SK-N-SH treated with all-trans-retinoic acid at 6 μM for 48 hours (cell line): ENCODE results near the gene ADRA2C.

Experiments
- ATAC-seq: fragments of 200-7000 bp; cut with Tn5 transposase; 3 replicates; pipeline ENCODE4 v1.9.1; 2020; ENCODE audit warnings: mild to moderate bottlenecking, moderate library complexity
- ARNTL ChIP-seq: fragments of 450-650 bp; formaldehyde crosslinking; IDR thresholded peaks from 2 replicates; pipeline ENCODE4 v1.5.0; 2020; ENCODE audit warnings: low read depth, mild to moderate bottlenecking, moderate library complexity, borderline replicate concordance
- BACH2 ChIP-seq: fragments of 250-450 bp; sonication (Bioruptor Pico); IDR thresholded peaks from 2 replicates; pipeline ENCODE4 v1.9.0; 2021; ENCODE audit warnings: mild to moderate bottlenecking, borderline replicate concordance
- CREB5 ChIP-seq: fragments of 250-450 bp; sonication (Bioruptor Pico); IDR thresholded peaks from 2 replicates; pipeline ENCODE4 v1.5.1; 2020; ENCODE audit warnings: low read depth, mild to moderate bottlenecking, moderate library complexity
- CSDC2 ChIP-seq: fragments of 250-450 bp; sonication (Bioruptor Pico); IDR thresholded peaks from 2 replicates; pipeline ENCODE4 v1.5.0; 2020; ENCODE audit warnings: mild to moderate bottlenecking, moderate library complexity
- CSRNP3 ChIP-seq: fragments of 250-450 bp; sonication (Bioruptor Pico); IDR thresholded peaks from 2 replicates; pipeline ENCODE4 v1.5.1; 2021; ENCODE audit warnings: mild to moderate bottlenecking, moderate library complexity
- ESRRG ChIP-seq: fragments of 250-450 bp; sonication (Bioruptor Pico); IDR thresholded peaks from 2 replicates; pipeline ENCODE4 v1.6.1; 2021; ENCODE audit warnings: mild to moderate bottlenecking
- GLIS3 ChIP-seq: fragments of 250-450 bp; sonication (Bioruptor Pico); IDR thresholded peaks from 2 replicates; pipeline ENCODE4 v1.5.0; 2020; ENCODE audit warnings: mild to moderate bottlenecking, moderate library complexity
- ISL1 ChIP-seq: fragments of 250-450 bp; sonication (Bioruptor Pico); IDR thresholded peaks from 2 replicates; pipeline ENCODE4 v2.1.2; 2022; ENCODE audit warnings: mild to moderate bottlenecking, moderate library complexity
- POU6F1 ChIP-seq: fragments of 250-450 bp; sonication (Bioruptor Pico); IDR thresholded peaks from 2 replicates; pipeline ENCODE4 v1.8.0; 2021; ENCODE audit warnings: low read depth, mild to moderate bottlenecking, moderate library complexity, borderline replicate concordance
- PPARA ChIP-seq: fragments of 250-450 bp; sonication (Bioruptor Pico); IDR thresholded peaks from 2 replicates; pipeline ENCODE4 v1.5.0; 2020; ENCODE audit warnings: mild to moderate bottlenecking, borderline replicate concordance
- RARB ChIP-seq: fragments of 250-450 bp; sonication (Bioruptor Pico); IDR thresholded peaks from 2 replicates; pipeline ENCODE4 v1.8.0; 2021; ENCODE audit warnings: mild to moderate bottlenecking, moderate library complexity
- TCF4 ChIP-seq: fragments of 250-450 bp; sonication (Bioruptor Pico); IDR thresholded peaks from 2 replicates; pipeline ENCODE4 v1.8.0; 2021; ENCODE audit warnings: mild to moderate bottlenecking, moderate library complexity, borderline replicate concordance
- TOX ChIP-seq: fragments of 250-450 bp; sonication (Bioruptor Pico); IDR thresholded peaks from 2 replicates; pipeline ENCODE4 v1.8.0; 2021; ENCODE audit warnings: mild to moderate bottlenecking, moderate library complexity, borderline replicate concordance
- TSHZ2 ChIP-seq: fragments of 250-450 bp; sonication (Bioruptor Pico); IDR thresholded peaks from 2 replicates; pipeline ENCODE4 v1.5.0; 2020; ENCODE audit warnings: mild to moderate bottlenecking, moderate library complexity
- ZC3H10 ChIP-seq: fragments of 250-450 bp; sonication (Bioruptor Pico); IDR thresholded peaks from 2 replicates; pipeline ENCODE4 v1.5.1; 2021; ENCODE audit warnings: mild to moderate bottlenecking, moderate library complexity
- ZFP30 ChIP-seq: fragments of 450-650 bp; formaldehyde crosslinking; IDR thresholded peaks from 2 replicates; pipeline ENCODE4 v1.5.0; 2022; ENCODE audit warnings: mild to moderate bottlenecking, moderate library complexity
- ZNF70 ChIP-seq: fragments of 450-650 bp; formaldehyde crosslinking; IDR thresholded peaks from 2 replicates; pipeline ENCODE4 v1.5.0; 2020; ENCODE audit warnings: mild to moderate bottlenecking, moderate library complexity
- ZNF8 ChIP-seq: fragments of 450-650 bp; formaldehyde crosslinking; IDR thresholded peaks from 2 replicates; pipeline ENCODE4 v1.5.0; 2020; ENCODE audit warnings: mild to moderate bottlenecking, moderate library complexity

The ADRA2C gene

GRCh38 chr4:3735196-3735595 is 31.0 kb upstream of the ADRA2C start:
- no peak for ATAC-seq
- TF ChIP-seq ZNF8 (CRISPR knock-in tag), result no peak

- TF ChIP-seq ARNTL (CRISPR knock-in tag), result no peak
- TF ChIP-seq CSRNP3 (CRISPR knock-in tag), result no peak
- TF ChIP-seq RARB (CRISPR knock-in tag), result no peak
- no peak for TF ChIP-seq TSHZ2 (CRISPR knock-in tag)
- no peak for TF ChIP-seq POU6F1
- no peak for TF ChIP-seq ZNF70 (CRISPR knock-in tag)
- TF ChIP-seq BACH2 (CRISPR knock-in tag), result no peak
- TF ChIP-seq CREB5 (CRISPR knock-in tag), result no peak
- no peak for TF ChIP-seq ZC3H10 (CRISPR knock-in tag)
- no peak for TF ChIP-seq GLIS3 (CRISPR knock-in tag)
- no peak for TF ChIP-seq TOX (CRISPR knock-in tag)
- TF ChIP-seq PPARA, result no peak
- TF ChIP-seq CSDC2, result no peak
- no peak for TF ChIP-seq ESRRG (CRISPR knock-in tag)
- ATAC-seq, result no peak
Observed at GRCh38 chr4:3736290-3736689, 29.9 kb upstream of the ADRA2C start.

GRCh38 chr4:3736806-3737205 is 29.4 kb upstream of the ADRA2C start:
- no peak for ATAC-seq
- no peak for TF ChIP-seq POU6F1

- no peak for ATAC-seq
- TF ChIP-seq ZC3H10 (CRISPR knock-in tag) (no peak), POU6F1 (no peak), RARB (CRISPR knock-in tag) (no peak), ZFP30 (CRISPR knock-in tag) (no peak), ISL1 (CRISPR knock-in tag) (no peak), ESRRG (CRISPR knock-in tag) (no peak), CREB5 (CRISPR knock-in tag) (no peak), TCF4 (CRISPR knock-in tag) (no peak), PPARA (no peak), CSDC2 (no peak)
Observed at GRCh38 chr4:3739577-3739976, 26.6 kb upstream of the ADRA2C start.
